Transverse colon (tissue), 4 donors: ENCODE results near the gene MRPL33.

Experiments
- POLR2A ChIP-seq: fragments of 450-650 bp; IDR thresholded peaks from one replicate; pipeline ENCODE4 v1.6.1; 2016; ENCODE audit warnings: antibody characterized with exemption, mild to moderate bottlenecking, moderate library complexity
- POLR2AphosphoS5 ChIP-seq, 3 donors: sonication (generic); formaldehyde crosslinking; IDR thresholded peaks; one replicate each; pipeline ENCODE4 v1.6.1; 2016; ENCODE audit warnings: antibody characterized with exemption in 3 of 3
- TF ChIP-seq, protein P1 (sequence below), 5 experiments: fragments of 200-600 bp in 3 of 5; fragments of 450-650 bp in 2 of 5; sonication (generic) in 3 of 5; IDR thresholded peaks; 1 replicate in 2 of 5; 2 replicates in 3 of 5; pipeline ENCODE4 v1.5.1; 2016 to 2017; ENCODE audit warnings: antibody characterized with exemption in 5 of 5, inconsistent platforms in 3 of 5, mild to moderate bottlenecking in 2 of 5, moderate library complexity in 1 of 5

DNA sequence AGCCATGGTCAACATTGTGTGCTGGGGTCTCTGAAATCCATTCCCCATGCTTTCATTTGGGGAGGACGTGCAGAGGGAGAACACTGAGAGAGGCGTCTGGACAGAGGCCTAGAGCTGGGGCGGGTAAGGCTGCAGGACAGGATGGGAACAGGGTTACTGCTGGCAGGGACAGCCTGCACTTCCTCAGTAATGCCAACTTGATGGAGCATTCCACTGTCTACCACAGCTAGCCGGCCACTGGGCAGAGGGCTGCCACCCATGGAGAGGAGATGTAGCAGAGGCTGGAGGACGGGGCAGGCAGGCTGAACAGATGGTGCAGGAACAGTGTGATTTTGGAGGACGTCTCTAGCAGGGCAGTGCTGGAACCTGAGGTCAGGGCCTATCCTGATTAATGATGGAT is 29.3 kb downstream of the MRPL33 start:
- TF ChIP-seq, protein P1, sequence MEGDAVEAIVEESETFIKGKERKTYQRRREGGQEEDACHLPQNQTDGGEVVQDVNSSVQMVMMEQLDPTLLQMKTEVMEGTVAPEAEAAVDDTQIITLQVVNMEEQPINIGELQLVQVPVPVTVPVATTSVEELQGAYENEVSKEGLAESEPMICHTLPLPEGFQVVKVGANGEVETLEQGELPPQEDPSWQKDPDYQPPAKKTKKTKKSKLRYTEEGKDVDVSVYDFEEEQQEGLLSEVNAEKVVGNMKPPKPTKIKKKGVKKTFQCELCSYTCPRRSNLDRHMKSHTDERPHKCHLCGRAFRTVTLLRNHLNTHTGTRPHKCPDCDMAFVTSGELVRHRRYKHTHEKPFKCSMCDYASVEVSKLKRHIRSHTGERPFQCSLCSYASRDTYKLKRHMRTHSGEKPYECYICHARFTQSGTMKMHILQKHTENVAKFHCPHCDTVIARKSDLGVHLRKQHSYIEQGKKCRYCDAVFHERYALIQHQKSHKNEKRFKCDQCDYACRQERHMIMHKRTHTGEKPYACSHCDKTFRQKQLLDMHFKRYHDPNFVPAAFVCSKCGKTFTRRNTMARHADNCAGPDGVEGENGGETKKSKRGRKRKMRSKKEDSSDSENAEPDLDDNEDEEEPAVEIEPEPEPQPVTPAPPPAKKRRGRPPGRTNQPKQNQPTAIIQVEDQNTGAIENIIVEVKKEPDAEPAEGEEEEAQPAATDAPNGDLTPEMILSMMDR (IDR thresholded peaks at IDR 0.05) = no peak
- TF ChIP-seq POLR2A (no peak), POLR2AphosphoS5 (IDR thresholded peaks at IDR 0.05) (no peak)
